ENCODE data around the gene OCEL1.
A peak's percentile ranks its signal among the peaks of the same experiment; 100 is the strongest.
"Not testable (repeated sequence)": the region's sequence is repeated elsewhere in the genome, so short reads cannot be mapped to it uniquely, and the experiment has no call there.

Gene OCEL1

GRCh38 chr19:17254636-17255035, 28.6 kb downstream of the OCEL1 start:
- no peak for DNase-seq
- in situ Hi-C loops (cut with HindIII; ENCODE audit: low pct_ligation_motif_present, low pct_unique_long_range_greater_than_20kb, low sequenced_read_pairs) = no loop called here

- no peak for DNase-seq
- in situ Hi-C loops (cut with HindIII; ENCODE audit: low pct_ligation_motif_present, low pct_unique_long_range_greater_than_20kb, low sequenced_read_pairs) = no loop called here
Observed at GRCh38 chr19:17255150-17255621, 29.2 kb downstream of the OCEL1 start.

GRCh38 chr19:17256130-17256529, 30.1 kb downstream of the OCEL1 start:
- in situ Hi-C loops (cut with HindIII; ENCODE audit: low pct_ligation_motif_present, low pct_unique_long_range_greater_than_20kb, low sequenced_read_pairs) = no loop called here
- DNase-seq = no peak

GRCh38 chr19:17259118-17259780, 33.2 kb downstream of the OCEL1 start:
- no peak for DNase-seq
- in situ Hi-C loops (cut with HindIII; ENCODE audit: low pct_ligation_motif_present, low pct_unique_long_range_greater_than_20kb, low sequenced_read_pairs) = no loop called here

GRCh38 chr19:17259934-17260333, 33.9 kb downstream of the OCEL1 start:
- in situ Hi-C loops (cut with HindIII; ENCODE audit: low pct_ligation_motif_present, low pct_unique_long_range_greater_than_20kb, low sequenced_read_pairs) = no loop called here
- no peak for DNase-seq

GRCh38 chr19:17260842-17261325, 34.9 kb downstream of the OCEL1 start:
- DNase-seq = peak; percentile 81
- in situ Hi-C loops (cut with HindIII; ENCODE audit: low pct_ligation_motif_present, low pct_unique_long_range_greater_than_20kb, low sequenced_read_pairs) = no loop called here

- in situ Hi-C loops (cut with HindIII; ENCODE audit: low pct_ligation_motif_present, low pct_unique_long_range_greater_than_20kb, low sequenced_read_pairs) = no loop called here
- DNase-seq = no peak
Observed at GRCh38 chr19:17262557-17262956, 36.5 kb downstream of the OCEL1 start.

GRCh38 chr19:17263712-17264640, 38.0 kb downstream of the OCEL1 start:
- in situ Hi-C loops (cut with HindIII; ENCODE audit: low pct_ligation_motif_present, low pct_unique_long_range_greater_than_20kb, low sequenced_read_pairs) = no loop called here
- no peak for DNase-seq

GRCh38 chr19:17264641-17264979, 38.6 kb downstream of the OCEL1 start, which contains the start of gene USHBP1:
Gene USHBP1 (minus strand): TSS chr19:17264745. CDS start chr19:17264299, 446 bp downstream.
- DNase-seq = no peak
- in situ Hi-C loops (cut with HindIII; ENCODE audit: low pct_ligation_motif_present, low pct_unique_long_range_greater_than_20kb, low sequenced_read_pairs) = no loop called here

- in situ Hi-C loops (cut with HindIII; ENCODE audit: low pct_ligation_motif_present, low pct_unique_long_range_greater_than_20kb, low sequenced_read_pairs) = no loop called here
- DNase-seq = no peak
Observed at GRCh38 chr19:17266026-17266425, 40.0 kb downstream of the OCEL1 start.

- no peak for DNase-seq
- in situ Hi-C loops (cut with HindIII; ENCODE audit: low pct_ligation_motif_present, low pct_unique_long_range_greater_than_20kb, low sequenced_read_pairs) = no loop called here
Observed at GRCh38 chr19:17266589-17266974, 40.6 kb downstream of the OCEL1 start.

- peak; percentile 96 for DNase-seq
- in situ Hi-C loops (cut with HindIII; ENCODE audit: low pct_ligation_motif_present, low pct_unique_long_range_greater_than_20kb, low sequenced_read_pairs) = no loop called here
Observed at GRCh38 chr19:17266975-17267788, 41.2 kb downstream of the OCEL1 start, which contains the start of gene BABAM1. Gene BABAM1 (plus strand): TSS chr19:17267443. CDS start chr19:17268807, 1,364 bp downstream.

- in situ Hi-C loops (cut with HindIII; ENCODE audit: low pct_ligation_motif_present, low pct_unique_long_range_greater_than_20kb, low sequenced_read_pairs) = no loop called here
- no peak for DNase-seq
Observed at GRCh38 chr19:17268754-17269153, 42.7 kb downstream of the OCEL1 start.

- in situ Hi-C loops (cut with HindIII; ENCODE audit: low pct_ligation_motif_present, low pct_unique_long_range_greater_than_20kb, low sequenced_read_pairs); DNase-seq: not testable (repeated sequence)
Observed at GRCh38 chr19:17274892-17275291, 48.9 kb downstream of the OCEL1 start.

- in situ Hi-C loops (cut with HindIII; ENCODE audit: low pct_ligation_motif_present, low pct_unique_long_range_greater_than_20kb, low sequenced_read_pairs) = no loop called here
- no peak for DNase-seq
Observed at GRCh38 chr19:17275441-17276175, 49.6 kb downstream of the OCEL1 start.
